HEK293 (cell line): ENCODE measurements around the gene PARD3.

Experiments used
- ZNF138 ChIP-seq: fragments of 450-650 bp; formaldehyde crosslinking; IDR thresholded peaks from 2 replicates; pipeline ENCODE4 v1.5.1; 2016; ENCODE audit warnings: missing biosample characterization, missing genetic modification characterization, borderline replicate concordance
- ZNF302 ChIP-seq: fragments of 450-650 bp; formaldehyde crosslinking; IDR thresholded peaks from 2 replicates; pipeline ENCODE4 v1.5.1; 2016; ENCODE audit warnings: missing biosample characterization, missing genetic modification characterization, low read depth
- ZSCAN30 ChIP-seq: fragments of 450-650 bp; IDR thresholded peaks from 2 replicates; pipeline ENCODE4 v1.5.1; 2018; ENCODE audit warnings: missing biosample characterization, mild to moderate bottlenecking, missing genetic modification characterization, moderate library complexity
- TF ChIP-seq, protein P1 (sequence below): fragments of 450-650 bp; formaldehyde crosslinking; IDR thresholded peaks from 2 replicates; pipeline ENCODE4 v1.5.1; 2016; ENCODE audit warnings: missing biosample characterization, missing genetic modification characterization

GRCh38 chr10:34145715-34146114 is 669.4 kb downstream of the PARD3 start:
- TF ChIP-seq, protein P1, sequence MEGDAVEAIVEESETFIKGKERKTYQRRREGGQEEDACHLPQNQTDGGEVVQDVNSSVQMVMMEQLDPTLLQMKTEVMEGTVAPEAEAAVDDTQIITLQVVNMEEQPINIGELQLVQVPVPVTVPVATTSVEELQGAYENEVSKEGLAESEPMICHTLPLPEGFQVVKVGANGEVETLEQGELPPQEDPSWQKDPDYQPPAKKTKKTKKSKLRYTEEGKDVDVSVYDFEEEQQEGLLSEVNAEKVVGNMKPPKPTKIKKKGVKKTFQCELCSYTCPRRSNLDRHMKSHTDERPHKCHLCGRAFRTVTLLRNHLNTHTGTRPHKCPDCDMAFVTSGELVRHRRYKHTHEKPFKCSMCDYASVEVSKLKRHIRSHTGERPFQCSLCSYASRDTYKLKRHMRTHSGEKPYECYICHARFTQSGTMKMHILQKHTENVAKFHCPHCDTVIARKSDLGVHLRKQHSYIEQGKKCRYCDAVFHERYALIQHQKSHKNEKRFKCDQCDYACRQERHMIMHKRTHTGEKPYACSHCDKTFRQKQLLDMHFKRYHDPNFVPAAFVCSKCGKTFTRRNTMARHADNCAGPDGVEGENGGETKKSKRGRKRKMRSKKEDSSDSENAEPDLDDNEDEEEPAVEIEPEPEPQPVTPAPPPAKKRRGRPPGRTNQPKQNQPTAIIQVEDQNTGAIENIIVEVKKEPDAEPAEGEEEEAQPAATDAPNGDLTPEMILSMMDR (tag by site-specific recombination): no peak
- TF ChIP-seq ZNF138 (tag by site-specific recombination): no peak
- TF ChIP-seq ZNF302: no peak
- no peak for TF ChIP-seq ZSCAN30 (tag by site-specific recombination)
